ENCODE results near the gene CLEC4C. TPM values are rescaled to one million over a fixed set of nuclear protein-coding genes. Genes with fewer than 3 reads are reported as not detected.
"Not testable (repeated sequence)": the region's sequence is repeated elsewhere in the genome, so short reads cannot be mapped to it uniquely, and the experiment has no call there.

CLEC4C gene
- total RNA-seq, 2 experiments from 2014 or later, result not detected

DNA sequence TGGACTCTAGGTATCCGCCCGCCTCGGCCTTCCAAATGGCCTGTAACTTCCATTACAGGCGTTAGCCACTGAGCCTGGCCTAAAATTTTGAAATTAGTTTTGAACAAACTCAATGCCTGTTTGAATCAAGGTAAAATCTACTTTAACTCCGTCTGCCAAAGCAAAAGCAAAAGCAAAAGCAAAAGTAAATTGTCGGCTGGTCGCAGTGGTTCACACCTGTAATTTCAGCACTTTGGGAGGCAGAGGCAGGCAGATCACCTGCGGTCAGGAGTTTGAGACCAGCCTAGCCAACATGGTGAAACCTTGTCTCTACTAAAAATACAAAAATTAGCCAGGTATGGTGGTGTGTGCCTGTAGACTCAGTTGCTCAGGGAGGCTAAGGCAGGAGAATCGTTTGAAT is 8.5 kb upstream of the CLEC4C start:
- intact Hi-C loops (cut with micrococcal nuclease); H3K27me3 Mint-ChIP-seq (ENCODE audit: low read depth); H3K27ac Mint-ChIP-seq; H3K4me3 Mint-ChIP-seq; H3K36me3 Mint-ChIP-seq (ENCODE audit: low read depth); H3K4me1 Mint-ChIP-seq (ENCODE audit: low read depth); H3K9me3 Mint-ChIP-seq: not testable (repeated sequence)
- DNase-seq, result peak; percentile 20
- CTCF ChIA-PET, result interaction anchor here (0.7 kb wide), 1 partner anchor 524 kb away, joined by 3 read pairs; no protein-coding TSS in a partner anchor

DNA sequence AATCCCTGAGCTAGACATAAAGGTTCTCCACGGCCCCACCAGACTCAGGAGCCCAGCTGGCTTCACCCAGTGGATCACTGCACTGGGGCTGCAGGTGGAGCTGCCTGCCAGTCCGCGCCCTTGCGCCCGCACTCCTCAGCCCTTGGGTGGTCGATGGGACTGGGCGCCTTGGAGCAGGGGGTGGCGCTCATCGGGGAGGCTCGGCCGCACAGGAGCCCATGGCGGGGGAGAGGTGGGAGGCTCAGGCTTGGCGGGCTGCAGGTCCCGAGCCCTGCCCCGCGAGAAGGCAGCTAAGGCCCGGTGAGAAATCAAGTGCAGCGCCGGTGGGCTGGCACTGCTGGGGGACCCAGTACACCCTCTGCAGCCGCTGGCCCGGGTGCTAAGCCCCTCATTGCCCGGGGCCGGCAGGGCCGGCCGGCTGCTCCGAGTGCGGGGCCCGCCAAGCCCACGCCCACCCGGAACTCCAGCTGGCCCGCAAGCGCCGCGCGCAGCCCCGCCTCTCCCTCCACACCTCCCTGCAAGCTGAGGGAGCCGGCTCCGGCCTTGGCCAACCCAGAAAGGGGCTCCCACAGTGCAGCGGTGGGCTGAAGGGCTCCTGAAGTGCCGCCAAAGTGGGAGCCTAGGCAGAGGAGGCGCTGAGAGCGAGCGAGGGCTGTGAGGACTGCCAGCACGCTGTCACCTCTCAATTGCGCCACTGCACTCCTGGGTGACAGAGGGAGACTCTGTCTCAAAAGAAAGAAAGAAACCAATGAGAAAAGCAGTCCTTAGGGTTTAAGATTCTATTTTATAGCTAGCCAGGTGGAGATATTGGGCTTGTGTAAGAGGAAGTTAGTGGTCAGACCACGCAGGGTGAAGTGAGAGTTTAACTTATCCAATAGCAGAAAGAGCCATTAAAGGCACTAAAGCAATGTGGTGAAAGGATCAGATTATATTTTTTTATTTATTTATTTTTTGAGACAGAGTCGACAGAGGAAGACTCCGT is 5.1 kb upstream of the CLEC4C start:
- H3K27ac Mint-ChIP-seq; H3K9me3 Mint-ChIP-seq; DNase-seq; H3K27me3 Mint-ChIP-seq (ENCODE audit: low read depth); H3K4me1 Mint-ChIP-seq (ENCODE audit: low read depth); H3K36me3 Mint-ChIP-seq (ENCODE audit: low read depth); H3K4me3 Mint-ChIP-seq; intact Hi-C loops (cut with micrococcal nuclease): not testable (repeated sequence)
- CTCF ChIA-PET, result interaction anchor here (0.6 to 0.8 kb wide), 2 partner anchors 8 to 524 kb away, joined by 3 to 4 read pairs; no protein-coding TSS in a partner anchor

DNA sequence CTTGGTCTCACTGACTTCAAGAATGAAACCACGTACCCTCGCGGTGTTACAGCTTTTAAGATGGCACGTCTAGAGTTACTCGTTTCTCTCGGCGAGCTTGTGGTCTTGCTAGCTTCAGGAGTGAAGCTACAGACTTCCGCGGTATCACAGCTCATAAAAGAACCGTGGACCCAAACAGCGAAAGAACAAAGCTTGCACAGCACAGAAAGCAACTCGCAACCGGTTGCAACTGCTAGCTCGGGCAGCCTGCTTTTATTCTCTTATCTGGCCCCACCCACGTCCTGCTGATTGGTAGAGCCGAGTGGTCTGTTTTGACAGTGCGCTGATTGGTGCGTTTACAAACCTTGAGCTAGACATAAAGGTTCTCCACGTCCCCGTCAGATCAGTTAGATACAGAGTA is 4.2 kb upstream of the CLEC4C start:
- Mint-ChIP-seq H3K4me3 (no peak overlapping the region), H3K36me3 (ENCODE audit: low read depth) (no peaks in the 10 kb centered on the region)
- CTCF ChIA-PET, result interaction anchor here (0.8 kb wide), 1 partner anchor 9 kb away, joined by 4 read pairs; no protein-coding TSS in a partner anchor

DNA sequence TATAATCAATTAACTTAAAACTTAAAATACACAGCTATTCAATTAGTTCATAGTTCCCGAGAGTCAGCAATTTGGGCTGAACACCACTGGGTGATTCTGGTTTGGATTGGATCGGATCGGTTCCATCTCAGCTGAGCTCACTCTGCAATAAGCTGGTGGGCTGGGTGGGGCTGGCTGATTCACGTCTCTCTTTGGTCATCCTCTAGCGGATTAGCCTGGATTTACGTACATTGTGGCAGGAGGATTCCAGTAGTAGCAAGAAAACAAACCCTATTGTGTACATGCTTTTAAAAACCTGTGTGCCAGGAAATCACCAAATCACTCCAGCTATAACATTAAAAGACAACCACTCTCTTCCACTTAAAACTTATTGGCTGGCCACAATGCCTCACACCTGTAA is 3.2 kb upstream of the CLEC4C start:
- intact Hi-C loops (cut with micrococcal nuclease), result no loop called here
- Mint-ChIP-seq H3K4me1 (ENCODE audit: low read depth) (no peaks in the 10 kb centered on the region), H3K4me3 (no peak overlapping the region), H3K27ac (no peak overlapping the region), H3K36me3 (ENCODE audit: low read depth) (no peaks in the 10 kb centered on the region), H3K9me3 (no peaks in the 10 kb centered on the region), H3K27me3 (ENCODE audit: low read depth) (no peaks in the 10 kb centered on the region)
- CTCF ChIA-PET, result no interaction called here
- DNase-seq, result no peak

More for the DNA sequence above, 4.2 kb upstream of the CLEC4C start:
- no peak overlapping the region for H3K27ac Mint-ChIP-seq
- intact Hi-C loops (cut with micrococcal nuclease), result no loop called here
- peaks cover 3% of the 10 kb centered on the region for H3K4me1 Mint-ChIP-seq (ENCODE audit: low read depth)
- no peaks in the 10 kb centered on the region for H3K9me3 Mint-ChIP-seq
- no peaks in the 10 kb centered on the region for H3K27me3 Mint-ChIP-seq (ENCODE audit: low read depth)
- no peak for DNase-seq

DNA sequence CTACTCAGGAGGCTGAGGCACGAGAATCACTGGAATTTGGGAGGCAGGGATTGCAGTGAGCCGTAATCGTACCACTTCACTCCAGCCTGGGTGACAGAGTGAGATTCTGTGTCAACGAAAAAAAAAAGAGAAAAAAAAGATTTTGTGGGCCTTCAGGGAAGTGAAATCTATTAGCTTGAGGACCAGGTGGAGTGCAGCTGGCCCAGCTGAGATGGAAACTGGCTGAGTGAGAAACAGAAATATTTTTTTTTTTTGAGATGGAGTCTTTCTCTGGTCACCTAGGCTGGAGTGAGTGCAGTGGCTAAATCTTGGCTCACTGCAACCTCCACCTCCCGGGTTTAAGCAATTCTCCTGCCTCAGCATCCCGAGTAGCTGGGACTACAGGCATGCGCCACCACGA is 2.3 kb upstream of the CLEC4C start:
- no peaks in the 10 kb centered on the region for H3K36me3 Mint-ChIP-seq (ENCODE audit: low read depth)
- no peaks in the 10 kb centered on the region for H3K9me3 Mint-ChIP-seq
- DNase-seq, result no peak
- no peaks in the 10 kb centered on the region for H3K27me3 Mint-ChIP-seq (ENCODE audit: low read depth)
- no peak overlapping the region for H3K27ac Mint-ChIP-seq
- H3K4me1 Mint-ChIP-seq (ENCODE audit: low read depth), result no peaks in the 10 kb centered on the region
- H3K4me3 Mint-ChIP-seq, result no peak overlapping the region
- intact Hi-C loops (cut with micrococcal nuclease), result no loop called here
- CTCF ChIA-PET, result interaction anchor here (1.0 kb wide), 1 partner anchor 58 kb away, joined by 3 read pairs; no protein-coding TSS in a partner anchor

DNA sequence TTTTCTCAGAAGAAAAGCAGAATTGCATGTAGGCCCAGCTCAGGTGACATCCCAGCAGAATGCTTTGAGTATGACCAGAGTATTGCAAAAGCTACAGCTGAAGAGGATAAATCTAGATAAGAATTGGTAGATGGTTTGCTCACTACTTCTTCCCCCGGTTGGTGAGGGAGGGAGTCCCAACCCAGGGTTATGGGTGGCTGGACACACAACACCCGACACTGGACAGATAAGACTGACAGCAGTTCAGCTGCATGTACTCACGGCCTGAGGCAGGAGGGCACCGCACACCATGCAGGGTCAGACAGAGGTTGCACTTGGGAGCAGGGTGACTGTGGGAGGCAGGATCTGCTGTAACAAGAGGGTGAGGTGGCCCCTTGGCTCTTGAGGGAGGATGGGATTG is 1.7 kb upstream of the CLEC4C start:
- DNase-seq, result no peak
- no peak overlapping the region for H3K4me3 Mint-ChIP-seq
- H3K9me3 Mint-ChIP-seq, result no peaks in the 10 kb centered on the region
- no peaks in the 10 kb centered on the region for H3K36me3 Mint-ChIP-seq (ENCODE audit: low read depth)
- no peaks in the 10 kb centered on the region for H3K4me1 Mint-ChIP-seq (ENCODE audit: low read depth)
- H3K27ac Mint-ChIP-seq, result no peak overlapping the region
- CTCF ChIA-PET, result interaction anchor here (1.0 kb wide), 1 partner anchor 58 kb away, joined by 3 read pairs; no protein-coding TSS in a partner anchor
- intact Hi-C loops (cut with micrococcal nuclease), result no loop called here
- no peaks in the 10 kb centered on the region for H3K27me3 Mint-ChIP-seq (ENCODE audit: low read depth)

DNA sequence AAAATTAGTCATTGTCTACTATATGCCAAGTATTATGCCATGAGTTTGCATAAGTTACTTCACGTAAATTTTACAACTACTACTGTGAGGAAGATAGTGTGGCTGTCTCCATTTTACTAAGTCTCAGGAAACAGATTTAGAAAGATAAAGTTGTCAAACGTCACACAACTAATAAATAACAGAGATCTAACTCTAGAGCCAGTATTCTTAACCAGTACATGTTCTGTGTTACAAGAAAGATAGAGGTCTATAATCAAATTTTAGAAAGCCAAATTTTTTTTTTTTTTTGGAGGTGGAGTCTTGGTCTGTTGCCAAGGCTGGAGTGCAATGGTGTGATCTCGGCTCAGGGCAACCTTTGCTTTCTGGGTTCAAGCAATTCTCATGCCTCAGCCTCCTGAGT is 14.2 kb downstream of the CLEC4C start:
- DNase-seq, result no peak
- H3K9me3 Mint-ChIP-seq, result no peaks in the 10 kb centered on the region
- intact Hi-C loops (cut with micrococcal nuclease), result no loop called here
- H3K4me1 Mint-ChIP-seq (ENCODE audit: low read depth), result no peaks in the 10 kb centered on the region
- H3K36me3 Mint-ChIP-seq (ENCODE audit: low read depth), result no peaks in the 10 kb centered on the region
- H3K4me3 Mint-ChIP-seq, result no peak overlapping the region
- no peaks in the 10 kb centered on the region for H3K27me3 Mint-ChIP-seq (ENCODE audit: low read depth)
- no peak overlapping the region for H3K27ac Mint-ChIP-seq
- CTCF ChIA-PET, result no interaction called here

DNA sequence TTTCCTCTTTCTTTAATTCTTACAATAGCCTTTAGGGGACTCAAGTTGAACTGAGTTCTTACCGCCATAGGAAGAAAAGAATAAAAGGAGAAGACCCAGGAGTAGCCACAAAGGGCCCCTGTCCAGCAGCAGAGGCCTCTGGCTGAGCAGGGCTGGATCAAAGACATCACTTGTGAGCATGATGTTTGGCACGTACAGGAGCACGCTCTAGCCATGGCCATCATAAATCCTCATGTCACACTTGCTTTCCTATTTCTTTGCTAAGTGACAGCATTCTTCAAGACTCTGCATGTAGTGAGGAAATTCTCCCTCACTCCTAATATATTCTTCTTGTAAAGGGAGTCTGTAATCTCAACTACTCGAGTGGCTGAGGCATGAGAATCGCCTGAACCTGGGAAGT is 15.7 kb downstream of the CLEC4C start:
- no peak overlapping the region for H3K4me3 Mint-ChIP-seq
- H3K27ac Mint-ChIP-seq, result no peak overlapping the region
- CTCF ChIA-PET, result no interaction called here
- no peaks in the 10 kb centered on the region for H3K9me3 Mint-ChIP-seq
- intact Hi-C loops (cut with micrococcal nuclease), result no loop called here
- no peaks in the 10 kb centered on the region for H3K36me3 Mint-ChIP-seq (ENCODE audit: low read depth)
- DNase-seq, result no peak
- no peaks in the 10 kb centered on the region for H3K27me3 Mint-ChIP-seq (ENCODE audit: low read depth)
- H3K4me1 Mint-ChIP-seq (ENCODE audit: low read depth), result no peaks in the 10 kb centered on the region

DNA sequence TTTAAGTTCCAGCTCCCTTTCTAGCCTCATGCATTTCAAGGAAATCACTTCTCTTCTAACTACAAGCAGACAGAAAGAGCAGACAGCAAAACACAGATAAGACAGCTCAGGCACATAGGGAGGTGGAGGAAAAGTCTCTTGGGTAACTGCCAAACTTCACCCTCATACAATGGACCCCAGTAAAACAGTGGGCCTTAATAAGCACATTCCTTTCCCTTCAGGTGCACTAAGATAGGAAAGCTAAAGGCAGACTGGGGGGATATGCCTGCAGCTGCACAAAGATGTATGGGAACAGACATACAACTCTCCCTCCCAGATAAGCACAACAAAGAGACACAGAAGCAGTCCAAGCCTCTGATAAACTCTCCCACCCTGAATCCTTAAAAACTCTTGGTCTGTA is 16.2 kb downstream of the CLEC4C start:
- H3K9me3 Mint-ChIP-seq; H3K27ac Mint-ChIP-seq; H3K4me3 Mint-ChIP-seq; H3K4me1 Mint-ChIP-seq (ENCODE audit: low read depth); H3K36me3 Mint-ChIP-seq (ENCODE audit: low read depth); intact Hi-C loops (cut with micrococcal nuclease); DNase-seq; H3K27me3 Mint-ChIP-seq (ENCODE audit: low read depth); CTCF ChIA-PET: not testable (repeated sequence)

DNA sequence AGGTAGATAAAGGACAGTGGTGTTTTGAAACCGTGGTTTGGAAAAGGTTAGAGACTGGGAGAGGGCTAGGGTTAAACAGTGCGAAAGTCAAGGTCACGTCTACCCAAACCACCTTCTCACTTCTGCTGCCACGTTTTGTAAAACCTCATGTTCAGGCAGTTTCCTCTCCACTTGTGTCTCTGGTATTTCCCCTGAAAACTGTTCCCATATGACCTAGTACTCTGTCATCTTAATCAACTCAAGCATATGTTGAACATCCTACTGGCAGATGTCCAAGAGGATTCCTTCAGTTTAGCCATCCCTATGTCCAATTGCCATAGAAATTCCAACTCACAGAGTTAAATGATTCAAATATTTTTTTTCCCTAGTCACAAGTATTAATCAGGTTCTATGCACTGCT is 17.4 kb downstream of the CLEC4C start:
- CTCF ChIA-PET, result no interaction called here
- no peak for DNase-seq
- Mint-ChIP-seq H3K27me3 (ENCODE audit: low read depth) (no peaks in the 10 kb centered on the region), H3K4me3 (no peak overlapping the region), H3K4me1 (ENCODE audit: low read depth) (no peaks in the 10 kb centered on the region), H3K27ac (no peak overlapping the region), H3K9me3 (no peaks in the 10 kb centered on the region), H3K36me3 (ENCODE audit: low read depth) (no peaks in the 10 kb centered on the region)
- intact Hi-C loops (cut with micrococcal nuclease), result no loop called here

DNA sequence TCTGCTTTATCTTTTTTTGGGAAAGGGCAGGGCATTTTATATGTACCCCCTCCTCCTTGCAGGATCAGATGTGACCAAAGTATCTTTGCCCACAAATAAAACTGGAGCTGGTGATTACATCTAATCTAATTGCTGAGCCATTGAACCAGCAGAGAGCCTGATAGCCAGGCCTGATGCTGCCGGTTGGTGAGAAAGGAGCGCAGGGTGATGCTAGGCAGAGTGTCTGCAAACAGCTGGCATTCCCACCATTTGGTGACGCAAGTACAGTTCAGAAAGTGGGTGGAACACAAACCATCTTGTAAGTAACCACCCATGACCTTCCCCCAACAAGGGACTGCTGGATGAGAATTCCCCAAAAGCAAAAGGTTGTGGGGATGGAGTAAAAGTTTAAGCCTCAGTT is 23.2 kb downstream of the CLEC4C start:
- DNase-seq, result no peak

DNA sequence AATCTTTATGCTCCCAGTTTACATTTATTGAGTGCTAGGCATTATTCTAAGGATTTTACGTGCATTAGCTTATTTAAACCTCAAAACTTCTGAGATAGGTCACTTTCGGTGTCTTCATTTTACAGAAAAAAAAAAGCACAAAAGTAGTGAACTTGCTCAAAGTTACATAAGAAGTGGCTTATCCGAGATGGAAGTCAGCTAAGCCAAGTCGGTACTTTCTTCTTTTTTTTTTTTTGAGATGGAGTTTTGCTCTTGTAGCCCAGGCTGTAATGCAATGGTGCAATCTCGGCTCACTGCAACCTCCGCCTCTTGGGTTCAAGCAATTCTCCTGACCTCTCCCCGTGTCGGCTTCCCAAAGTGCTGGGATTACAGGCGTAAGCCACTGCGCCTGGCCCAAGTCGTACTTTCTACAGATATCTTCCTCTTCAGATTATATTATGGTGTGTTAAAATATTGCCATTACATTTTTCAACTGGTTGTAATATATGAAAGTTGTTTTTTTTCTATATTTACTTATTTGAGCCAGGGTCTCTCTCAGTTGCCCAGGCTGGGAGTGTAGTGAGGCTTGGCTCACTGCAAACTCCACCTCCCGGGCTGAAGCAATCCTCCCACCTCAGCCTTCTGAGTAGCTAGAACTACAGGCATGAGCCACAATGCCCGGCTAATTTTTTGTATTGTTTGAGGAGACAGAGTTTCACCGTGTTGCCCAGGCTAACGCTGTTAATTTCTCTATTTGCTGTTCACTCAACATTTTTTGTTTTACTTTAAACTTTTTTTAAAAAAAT is 27.0 kb downstream of the CLEC4C start:
- intact Hi-C loops (cut with micrococcal nuclease), result no loop called here
- DNase-seq, result no peak
- no peaks in the 10 kb centered on the region for H3K27me3 Mint-ChIP-seq (ENCODE audit: low read depth)
- no peak overlapping the region for H3K27ac Mint-ChIP-seq
- CTCF ChIA-PET, result no interaction called here
- H3K4me3 Mint-ChIP-seq, result no peak overlapping the region
- H3K9me3 Mint-ChIP-seq, result no peaks in the 10 kb centered on the region
- H3K36me3 Mint-ChIP-seq (ENCODE audit: low read depth), result no peaks in the 10 kb centered on the region
- no peaks in the 10 kb centered on the region for H3K4me1 Mint-ChIP-seq (ENCODE audit: low read depth)

More for the DNA sequence above, 23.2 kb downstream of the CLEC4C start:
- H3K27me3 Mint-ChIP-seq (ENCODE audit: low read depth), result no peaks in the 10 kb centered on the region
- no peaks in the 10 kb centered on the region for H3K36me3 Mint-ChIP-seq (ENCODE audit: low read depth)
- intact Hi-C loops (cut with micrococcal nuclease), result no loop called here
- H3K27ac Mint-ChIP-seq, result no peak overlapping the region
- H3K4me3 Mint-ChIP-seq, result no peak overlapping the region
- H3K4me1 Mint-ChIP-seq (ENCODE audit: low read depth), result no peaks in the 10 kb centered on the region
- no peaks in the 10 kb centered on the region for H3K9me3 Mint-ChIP-seq
- CTCF ChIA-PET, result no interaction called here

Measured in activated naive CD4-positive, alpha-beta T cell treated with anti-CD3 and anti-CD28 coated beads for 36 hours (primary cell).